Stimulated activated CD8-positive, alpha-beta memory T cell treated with anti-CD3 and anti-CD28 coated beads, Interleukin-12 subunit alpha, Interleukin-12 subunit beta, amount 100 ng/mL, for 24 hours (primary cell): Measurements from ENCODE around the gene ACO1.

ENCODE experiments used
- DNase-seq: peaks from one replicate; pipeline ENCODE4 v3.0.0-alpha.2; 2020; ENCODE audit errors: extremely low read depth

Gene ACO1

DNA sequence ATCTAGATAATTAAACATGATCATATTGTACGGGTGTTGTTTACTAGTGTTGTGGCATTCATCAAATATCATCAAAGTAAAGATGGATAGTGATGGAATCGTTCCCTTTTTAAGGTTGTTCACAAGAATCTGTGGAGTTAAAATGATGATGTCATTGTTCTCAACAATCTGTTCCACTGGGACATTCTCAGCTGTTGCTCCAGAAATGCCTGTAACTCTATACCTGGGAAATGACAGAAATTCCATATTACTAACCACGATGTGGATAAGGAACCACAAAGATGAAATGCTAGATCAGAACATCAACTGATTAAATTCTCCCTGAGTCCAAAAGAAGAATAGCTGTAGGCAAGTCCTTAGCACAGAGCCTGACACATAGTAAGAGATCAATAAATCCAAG, 103.5 kb downstream of the ACO1 start:
- DNase-seq = no peak

DNA sequence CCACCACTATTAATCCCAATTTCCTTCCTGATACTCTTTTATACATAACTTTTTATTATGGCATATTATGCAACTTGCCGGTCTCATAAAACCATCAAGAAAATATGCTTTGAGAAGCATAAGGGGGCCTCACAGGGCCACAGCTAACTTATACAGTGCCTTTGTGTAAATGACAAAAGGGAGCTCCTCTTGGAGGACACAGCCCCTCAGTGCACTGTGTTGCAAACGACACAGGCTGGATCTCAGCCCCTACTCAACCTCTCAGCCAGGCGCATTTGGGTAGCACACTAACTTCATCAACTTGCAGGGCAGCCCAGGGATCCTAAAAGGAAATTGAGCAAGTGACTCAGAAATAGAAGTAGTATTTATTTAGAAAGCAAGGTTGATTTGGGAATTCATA, 106.2 kb downstream of the ACO1 start:
- no peak for DNase-seq

DNA sequence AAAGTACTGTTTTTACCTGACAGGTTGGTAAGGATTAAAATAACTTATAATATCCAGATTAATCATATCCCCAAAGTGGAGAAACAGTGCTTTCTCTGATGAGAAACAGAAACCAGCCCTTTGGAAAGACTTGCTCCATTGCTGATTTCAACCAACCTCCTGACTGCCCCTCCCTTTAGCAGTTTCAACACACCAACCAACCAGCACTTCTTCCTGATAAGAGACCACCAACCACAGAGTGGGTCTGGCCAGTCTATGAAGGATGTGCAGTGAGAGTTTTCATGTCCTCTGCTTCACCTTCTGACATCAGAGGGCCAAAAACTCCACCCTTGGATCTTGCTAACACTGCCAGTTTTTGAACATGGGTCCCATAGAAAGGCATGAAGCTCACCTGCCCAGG, 113.5 kb downstream of the ACO1 start:
- no peak for DNase-seq

DNA sequence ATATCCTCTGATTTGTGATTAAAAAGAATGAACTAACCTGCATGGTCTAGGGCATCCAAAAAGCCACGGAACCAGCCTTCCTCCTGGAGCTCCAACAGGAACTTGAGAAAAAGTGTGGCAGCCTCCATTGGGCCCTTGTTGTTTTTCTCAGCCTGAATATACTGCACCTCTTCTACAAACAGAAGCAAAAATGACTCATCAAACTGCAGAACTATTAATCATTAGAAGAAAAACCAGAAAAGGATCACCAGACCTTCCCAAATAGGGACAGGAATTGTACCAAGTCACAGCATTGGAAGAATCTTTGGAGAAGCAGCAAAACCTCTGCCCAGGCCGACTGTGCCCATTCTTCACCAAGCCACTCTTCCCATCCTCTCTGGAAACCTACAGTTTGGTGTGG, 116.3 kb downstream of the ACO1 start:
- DNase-seq = no peak

DNA sequence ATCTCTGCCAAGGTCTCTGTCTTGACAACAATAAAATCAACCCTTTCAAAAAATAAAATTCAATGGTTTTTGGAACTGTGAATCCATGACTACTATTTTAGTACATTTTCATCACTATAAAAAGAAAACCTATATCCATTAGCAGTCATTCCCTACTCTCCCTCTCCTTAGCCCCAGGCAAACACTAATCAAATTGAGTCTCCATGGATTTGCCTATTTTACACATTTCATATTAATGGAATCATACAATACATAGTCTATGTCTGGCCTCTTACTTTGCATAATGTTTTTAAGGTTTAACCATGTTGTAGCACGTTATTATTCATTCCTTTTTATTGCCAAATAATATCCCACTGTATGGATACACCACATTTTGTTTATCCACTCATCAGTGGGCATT, 117.4 kb downstream of the ACO1 start:
- no peak for DNase-seq

DNA sequence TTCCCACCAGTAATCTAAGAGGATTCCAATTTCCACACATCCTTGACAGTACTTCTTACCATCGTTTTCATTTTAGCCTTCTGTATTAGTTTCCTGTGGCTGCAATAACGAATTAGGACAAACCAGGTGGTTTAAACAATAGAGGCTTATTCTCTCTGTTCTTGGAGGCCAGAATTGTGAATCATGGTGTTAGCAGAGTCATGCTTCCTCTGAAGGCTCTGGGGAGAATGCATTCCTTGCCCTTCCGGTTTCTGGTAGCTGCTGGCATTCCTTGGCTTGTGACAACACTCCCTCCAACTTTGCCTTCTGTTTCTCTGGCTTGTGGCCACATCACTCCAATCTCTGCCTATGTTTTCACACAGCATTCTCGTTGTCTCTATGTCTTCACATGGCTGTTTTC, 118.0 kb downstream of the ACO1 start:
- no peak for DNase-seq

DNA sequence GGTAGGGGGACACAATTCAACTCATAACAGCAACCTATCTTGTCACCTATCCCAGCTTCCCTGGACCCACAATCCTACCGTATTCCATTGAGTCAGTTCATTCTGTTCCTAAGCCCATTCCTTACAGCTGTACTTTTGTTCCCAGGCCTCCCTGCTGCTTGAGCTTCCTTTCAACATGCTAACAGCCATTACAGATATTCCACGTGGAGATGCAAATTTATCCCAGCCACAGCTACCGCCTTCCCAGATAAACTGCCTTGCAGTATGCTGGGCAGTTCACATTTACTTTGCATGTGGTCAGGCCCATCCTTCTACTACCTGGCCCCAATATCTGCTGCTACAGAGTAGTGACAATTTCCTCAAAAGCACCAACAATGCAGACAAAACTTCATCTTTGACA, 118.6 kb downstream of the ACO1 start:
- no peak for DNase-seq
